Heart left ventricle (tissue), 13 donors: Measurements from ENCODE around the gene CAMTA1.

Source experiments
- POLR2A ChIP-seq, 2 donors: fragments of 450-650 bp; IDR thresholded peaks; one replicate each; pipeline ENCODE4 v1.6.1; 2017; ENCODE audit warnings: antibody characterized with exemption in 2 of 2, mild to moderate bottlenecking in 2 of 2, moderate library complexity in 2 of 2
- TF ChIP-seq, protein P1 (sequence below), 12 donors: fragments of 200-600 bp; sonication (generic) in 4 of 12; IDR thresholded peaks; one replicate each; pipeline versions ENCODE4 v1.5.0 to v1.8.0; 2018 to 2022; ENCODE audit warnings: antibody characterized with exemption in 12 of 12, mild to moderate bottlenecking in 5 of 12
- donor health status: ischemic (EF 13 %, LVEDD 7.1; RV severe dilation, severe dysfunction).
- donor health status: DM: no; HTN: yes; CAD: no.
- donor health status: DM: no; HTN: no; CAD: no.
- donor health status: ischemic (EF 25% LVEDD 6.9; RV normal size, moderate dysfunction).
- donor health status: ischemic (EF 25% LVEDD 5.7; RV mildly dilated, moderate dysfunction).
- donor health status: ischemic (EF 35%, LVEDD 5.7; RV mildly dilated, moderate dysfunction).
- donor health status: nonischemic (EF 11% LVEDD 7.7; RV severe dilation, severe dysfunction).
- donor health status: DM: yes; HTN: yes; CAD: no.
- donor health status: PGD.
- donor health status: ischemic (EF 29% LVEDD 5.4; RV normal size, mild dysfunction).
- donor health status: nonischemic (EF 23%, LVEDD 6.1; RV moderate dilation, normal function).

DNA sequence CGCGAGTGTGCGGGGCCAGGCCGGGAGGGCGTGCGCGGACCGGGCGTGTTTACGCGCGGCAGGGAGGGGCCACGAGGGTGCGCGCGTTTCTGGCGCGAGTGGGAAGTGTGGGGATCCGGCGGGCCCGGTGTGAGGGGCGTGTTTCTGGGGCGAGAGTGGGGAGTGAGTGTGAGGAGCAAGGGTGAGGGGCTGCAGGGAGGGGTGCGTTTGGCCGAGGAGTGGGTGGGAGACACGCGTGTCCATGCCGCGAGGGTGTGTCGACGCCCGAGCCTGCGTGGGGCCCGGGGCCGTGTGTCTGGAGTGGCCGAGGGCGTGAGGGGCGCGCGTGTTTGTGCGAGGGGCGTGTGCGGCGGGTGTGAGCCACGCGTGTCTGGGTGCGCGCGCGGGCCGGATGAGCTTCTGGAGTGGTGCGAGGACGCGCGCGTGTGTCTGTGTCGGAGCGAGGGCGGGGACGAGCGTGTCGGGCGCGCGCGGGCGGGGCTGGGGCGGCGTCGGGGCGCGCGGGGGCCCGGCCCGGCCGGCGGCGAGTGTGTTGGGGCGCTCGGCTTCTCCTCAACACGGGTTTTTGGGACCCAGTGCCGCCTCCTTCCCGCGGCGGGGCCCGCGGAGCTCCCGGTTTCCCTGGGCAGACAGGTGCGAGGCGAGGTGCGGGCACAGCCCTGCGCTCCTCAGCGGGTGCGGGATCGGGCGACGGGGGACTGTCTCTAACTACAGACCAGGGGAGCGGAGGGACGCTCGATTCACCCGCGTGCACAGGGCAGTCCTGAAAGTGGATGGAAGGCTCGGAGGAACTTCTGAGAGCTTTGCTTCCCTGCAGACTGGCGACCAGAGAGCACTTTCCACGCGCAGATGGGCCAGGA lies 920.0 kb downstream of the CAMTA1 start:
- TF ChIP-seq, protein P1, sequence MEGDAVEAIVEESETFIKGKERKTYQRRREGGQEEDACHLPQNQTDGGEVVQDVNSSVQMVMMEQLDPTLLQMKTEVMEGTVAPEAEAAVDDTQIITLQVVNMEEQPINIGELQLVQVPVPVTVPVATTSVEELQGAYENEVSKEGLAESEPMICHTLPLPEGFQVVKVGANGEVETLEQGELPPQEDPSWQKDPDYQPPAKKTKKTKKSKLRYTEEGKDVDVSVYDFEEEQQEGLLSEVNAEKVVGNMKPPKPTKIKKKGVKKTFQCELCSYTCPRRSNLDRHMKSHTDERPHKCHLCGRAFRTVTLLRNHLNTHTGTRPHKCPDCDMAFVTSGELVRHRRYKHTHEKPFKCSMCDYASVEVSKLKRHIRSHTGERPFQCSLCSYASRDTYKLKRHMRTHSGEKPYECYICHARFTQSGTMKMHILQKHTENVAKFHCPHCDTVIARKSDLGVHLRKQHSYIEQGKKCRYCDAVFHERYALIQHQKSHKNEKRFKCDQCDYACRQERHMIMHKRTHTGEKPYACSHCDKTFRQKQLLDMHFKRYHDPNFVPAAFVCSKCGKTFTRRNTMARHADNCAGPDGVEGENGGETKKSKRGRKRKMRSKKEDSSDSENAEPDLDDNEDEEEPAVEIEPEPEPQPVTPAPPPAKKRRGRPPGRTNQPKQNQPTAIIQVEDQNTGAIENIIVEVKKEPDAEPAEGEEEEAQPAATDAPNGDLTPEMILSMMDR (IDR thresholded peaks at IDR 0.05): no peak
- TF ChIP-seq POLR2A (IDR thresholded peaks at IDR 0.05): no peak
